Thoracic aorta (tissue), 2 donors: ENCODE results near the gene FAM83E. TPM values are rescaled to one million over a fixed set of nuclear protein-coding genes. Genes with fewer than 3 reads are reported as not detected.
A peak's percentile ranks its signal among the peaks of the same experiment; 100 is the strongest.

Experiments
- ATAC-seq: fragments of 150-250 bp; one replicate; pipeline ENCODE4 v1.8.0; 2017; ENCODE audit warnings: low read depth; ENCODE audit not compliant: insufficient number of reproducible peaks, low FRiP score
- DNase-seq: peaks from one replicate; pipeline ENCODE4 v3.0.0-alpha.2; 2020; ENCODE audit warnings: low spot score
- H3K27ac ChIP-seq, 2 donors: fragments of 200-600 bp; sonication (generic); 1 replicate in 1 of 2; 2 replicates in 1 of 2; pipeline ENCODE4 v1.5.1; 2016; ENCODE audit warnings: mild to moderate bottlenecking in 2 of 2, moderate library complexity in 2 of 2
- H3K27me3 ChIP-seq: fragments of 200-600 bp; sonication (generic); replicated peaks from 2 replicates; pipeline ENCODE4 v1.6.0; 2016; ENCODE audit warnings: mild to moderate bottlenecking; ENCODE audit not compliant: insufficient read depth
- H3K36me3 ChIP-seq: fragments of 200-600 bp; sonication (generic); one replicate; pipeline ENCODE4 v1.5.1; 2016
- H3K4me1 ChIP-seq, 2 donors: fragments of 200-600 bp; sonication (generic); 1 replicate in 1 of 2; 2 replicates in 1 of 2; pipeline versions ENCODE4 v1.5.1 to v1.6.0; 2016; ENCODE audit warnings: low read depth in 2 of 2, mild to moderate bottlenecking in 1 of 2; ENCODE audit not compliant: control insufficient read depth in 1 of 2
- H3K4me3 ChIP-seq: fragments of 200-600 bp; sonication (generic); 2 replicates; pipeline ENCODE4 v1.5.1; 2016; ENCODE audit warnings: mild to moderate bottlenecking
- H3K9me3 ChIP-seq: fragments of 200-600 bp; sonication (generic); 2 replicates; pipeline ENCODE4 v1.5.1; 2016
- CTCF ChIP-seq: fragments of 200-600 bp; sonication (generic); IDR thresholded peaks from one replicate; pipeline ENCODE4 v1.5.1; 2019; ENCODE audit warnings: antibody characterized with exemption
- total RNA-seq, 2 donors: library from RNA; depleted of rRNA; stranded (reverse); fragments of >200 nt; gene quantifications; one replicate each; pipeline versions ENCODE4 v1.1.0 to v1.2.3, GENCODE V29; 2016

The FAM83E gene
- total RNA-seq, 2 donors from 2014 or later, result 2.0 TPM; not detected in 1

- H3K4me1 ChIP-seq, result peaks cover 26 to 50% of the 10 kb centered on the region in 2 donors
- H3K27ac ChIP-seq, result peak within 1 kb of the TSS; percentile 97 to 98
- peak within 1 kb of the TSS; percentile 90 for H3K4me3 ChIP-seq
- DNase-seq, result no peak
- TF ChIP-seq CTCF, result no peak
- H3K36me3 ChIP-seq, result no peaks in the 10 kb centered on the region
- no peak for ATAC-seq
- no peaks in the 10 kb centered on the region for H3K9me3 ChIP-seq
- no peaks in the 10 kb centered on the region for H3K27me3 ChIP-seq
Measured at GRCh38 chr19:48636859-48637448, 22.1 kb upstream of the FAM83E start, which contains the start of gene DBP. Gene DBP (minus strand): TSS chr19:48637379. CDS start chr19:48636994, 385 bp downstream.

- Histone ChIP-seq H3K27ac (peak overlapping the region; percentile 97 to 98), H3K9me3 (no peaks in the 10 kb centered on the region), H3K4me3 (peak overlapping the region; percentile 90), H3K36me3 (no peaks in the 10 kb centered on the region), H3K4me1 (peaks cover 29 to 58% of the 10 kb centered on the region in 2 donors), H3K27me3 (no peaks in the 10 kb centered on the region)
- no peak for ATAC-seq
- peak; percentile 9 for TF ChIP-seq CTCF
- no peak for DNase-seq
Measured at GRCh38 chr19:48635966-48636858, 21.3 kb upstream of the FAM83E start.

- Histone ChIP-seq H3K9me3 (no peaks in the 10 kb centered on the region), H3K27me3 (no peaks in the 10 kb centered on the region), H3K4me3 (peak overlapping the region; percentile 90), H3K4me1 (peaks cover 37 to 66% of the 10 kb centered on the region in 2 donors), H3K27ac (peak overlapping the region; percentile 97 to 98), H3K36me3 (no peaks in the 10 kb centered on the region)
- no peak for DNase-seq
- peak; percentile 5 for ATAC-seq
- no peak for TF ChIP-seq CTCF
Measured at GRCh38 chr19:48635263-48635965, 20.5 kb upstream of the FAM83E start.

DNA sequence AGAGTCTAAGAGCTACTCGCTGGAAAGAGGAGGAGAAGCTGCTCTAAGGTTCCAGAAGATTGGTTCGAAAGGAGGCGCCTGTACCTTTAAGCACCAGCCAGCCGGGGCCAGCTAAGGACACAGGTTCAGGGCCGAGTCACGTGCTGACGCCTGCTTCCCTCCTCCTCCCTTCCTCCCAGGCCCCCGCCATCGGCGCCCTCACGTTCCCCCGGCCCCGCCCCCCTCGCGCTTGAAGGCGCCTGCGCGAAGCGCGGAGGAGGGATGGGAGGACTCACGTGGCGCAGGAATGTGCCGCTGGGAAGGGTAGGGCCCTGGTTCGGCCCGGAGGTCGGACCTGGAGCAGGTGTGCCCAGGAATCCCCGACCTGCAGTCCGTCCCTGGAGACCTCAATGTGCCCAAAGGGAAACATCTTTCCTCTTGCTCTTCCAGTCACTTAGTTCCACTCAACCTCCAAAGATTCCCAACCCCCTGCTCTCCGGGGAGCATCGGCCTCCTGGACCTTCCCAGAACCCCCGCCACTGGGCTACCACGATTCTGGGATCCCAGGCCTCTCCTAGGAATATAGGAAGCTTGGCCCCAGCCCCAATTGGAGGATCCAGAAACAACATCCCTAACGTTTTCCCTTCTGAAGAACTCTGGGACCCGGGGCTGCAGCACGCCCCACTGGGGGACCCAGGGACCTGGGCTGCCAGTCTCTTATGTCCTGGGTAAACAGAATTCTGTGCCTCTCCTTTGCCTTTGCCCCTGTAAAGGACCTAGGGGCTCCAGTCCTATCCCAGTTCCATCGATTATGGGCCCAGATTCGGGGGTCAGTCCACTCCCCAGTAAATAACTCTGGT, 19.8 kb upstream of the FAM83E start:
- Histone ChIP-seq H3K27ac (peak overlapping the region; percentile 97 to 98), H3K36me3 (no peaks in the 10 kb centered on the region), H3K9me3 (no peaks in the 10 kb centered on the region), H3K27me3 (no peaks in the 10 kb centered on the region), H3K4me3 (peak overlapping the region; percentile 90), H3K4me1 (peaks cover 44 to 74% of the 10 kb centered on the region in 2 donors)
- DNase-seq (peak; percentile 90), ATAC-seq (peak; percentile 13)
- TF ChIP-seq CTCF, result no peak
